ENCODE measurements around the gene VCPKMT. TPM values are rescaled to one million over a fixed set of nuclear protein-coding genes. Genes with fewer than 3 reads are reported as not detected.

Gene VCPKMT
- total RNA-seq (1 to 10 TPM; 1.9 to 4.7 (median 3.0) TPM), polyA plus RNA-seq (10 to 100 TPM in 1 of 2 donors, 1 to 10 TPM in 1; 3.4 to 28.5 TPM)
- long read RNA-seq, donor 1, partial matches to known transcripts, result 0 of 6 reads
- long read RNA-seq, donor 1, other reads (novel, unspliced or antisense), result 1 of 6 reads
- long read RNA-seq, donor 2, partial matches to known transcripts, result 2 of 7 reads
- long read RNA-seq, donor 2, other reads (novel, unspliced or antisense), result 2 of 7 reads
- long read RNA-seq, donor 3, transcript VCPKMT-204 (6 exons, 1,793 nt), result major isoform, 7 of 14 reads
- long read RNA-seq, donor 3, partial matches to known transcripts, result 1 of 14 reads
- long read RNA-seq, donor 3, other reads (novel, unspliced or antisense), result 3 of 14 reads

GRCh38 chr14:50116181-50116956, at the start of gene VCPKMT:
Gene VCPKMT, minus strand, starts transcription at chr14:50116572. Its CDS starts 20 bp downstream, at chr14:50116552.
- peak within 1 kb of the TSS; percentile 25 to 93 (median 82) for H3K27ac ChIP-seq
- peak within 1 kb of the TSS; percentile 64 to 88 (median 76) for H3K4me3 ChIP-seq
- ATAC-seq (peak; percentile 99 to 100 (median 100)), DNase-seq (peak; percentile 93 to 96)
- H3K9me3 ChIP-seq, result no peaks in the 10 kb centered on the region
- intact Hi-C loops (cut with DNase I), result loop anchor here in 1 of 10 donors (1.0 kb wide), 1 partner anchor 254 kb away; no protein-coding TSS in a partner anchor
- peaks cover 0 to 72% (median 29%) of the 10 kb centered on the region in 9 donors for H3K36me3 ChIP-seq
- peaks cover 7 to 27% (median 20%) of the 10 kb centered on the region in 9 donors for H3K4me1 ChIP-seq
- TF ChIP-seq CTCF (IDR thresholded peaks at IDR 0.05), result no peak
- no peaks in the 10 kb centered on the region for H3K27me3 ChIP-seq
- 0% methylated on average over 63 of the region's 63 CpGs for WGBS, 2 donors

- Histone ChIP-seq H3K36me3 (peaks cover 0 to 100% (median 50%) of the 10 kb centered on the region in 9 donors), H3K4me1 (no peaks in the 10 kb centered on the region), H3K9me3 (no peaks in the 10 kb centered on the region), H3K27ac (no peak overlapping the region), H3K27me3 (no peaks in the 10 kb centered on the region), H3K4me3 (no peak overlapping the region)
- TF ChIP-seq CTCF (IDR thresholded peaks at IDR 0.05), result no peak
- no peak for ATAC-seq
- no peak for DNase-seq
- intact Hi-C loops (cut with DNase I), result loop anchor here in 1 of 10 donors (10.0 kb wide), 1 partner anchor 371 kb away; no protein-coding TSS in a partner anchor
- WGBS, 2 donors, result 97 to 98% methylated on average over 4 of the region's 4 CpGs
These were observed 39.7 kb upstream of the VCPKMT start for GRCh38 chr14:50156111-50156510.

GRCh38 chr14:50148799-50149198, 32.4 kb upstream of the VCPKMT start:
- H3K4me1 ChIP-seq, result no peaks in the 10 kb centered on the region
- H3K27ac ChIP-seq, result no peak overlapping the region
- TF ChIP-seq CTCF (IDR thresholded peaks at IDR 0.05), result no peak
- H3K36me3 ChIP-seq, result peaks cover 0 to 100% (median 53%) of the 10 kb centered on the region in 9 donors
- 73 to 77% methylated on average over 4 of the region's 4 CpGs for WGBS, 2 donors
- DNase-seq (no peak), ATAC-seq (peak in 1 of 8 donors; percentile 42)
- no peaks in the 10 kb centered on the region for H3K9me3 ChIP-seq
- no peaks in the 10 kb centered on the region for H3K27me3 ChIP-seq
- intact Hi-C loops (cut with DNase I), result no loop called here
- H3K4me3 ChIP-seq, result no peak overlapping the region

- intact Hi-C loops (cut with DNase I), result no loop called here
- H3K27ac ChIP-seq, result no peak overlapping the region
- no peaks in the 10 kb centered on the region for H3K9me3 ChIP-seq
- no peaks in the 10 kb centered on the region for H3K27me3 ChIP-seq
- 96% methylated on average over 3 of the region's 3 CpGs for WGBS, 2 donors
- H3K4me3 ChIP-seq, result no peak overlapping the region
- TF ChIP-seq CTCF (IDR thresholded peaks at IDR 0.05), result no peak
- H3K4me1 ChIP-seq, result no peaks in the 10 kb centered on the region
- H3K36me3 ChIP-seq, result peaks cover 0 to 87% (median 5%) of the 10 kb centered on the region in 9 donors
- no peak for ATAC-seq
- DNase-seq, result no peak
These were observed 22.8 kb upstream of the VCPKMT start for GRCh38 chr14:50139192-50139591.
